PC-3 (cell line): ENCODE data around the gene HTD2.

Experiments
- CTCF ChIP-seq: fragments of 300-600 bp; sonication (generic); conservative IDR thresholded peaks from 2 replicates; pipeline ENCODE4 v1.5.1; 2017; ENCODE audit warnings: antibody characterized with exemption, low read depth, mild to moderate bottlenecking, low read length
- EZH2phosphoT487 ChIP-seq: fragments of 300-600 bp; sonication (generic); IDR thresholded peaks from 2 replicates; pipeline ENCODE4 v1.6.1; 2018; ENCODE audit warnings: mild to moderate bottlenecking, antibody characterized with exemption, low read length, borderline replicate concordance

- TF ChIP-seq CTCF = no peak
- TF ChIP-seq EZH2phosphoT487 = no peak
Observed at GRCh38 chr3:58366699-58367098, 60.4 kb downstream of the HTD2 start.
